PFSK-1 (cell line): ENCODE data around the gene AVPI1.

Experiments used
- FOXP2 ChIP-seq: optimal IDR thresholded peaks from 2 replicates; pipeline ENCODE3; 2011; ENCODE audit warnings: borderline replicate concordance, control low read depth, inconsistent platforms; ENCODE audit not compliant: insufficient read depth; ENCODE audit errors: extremely low read length, extremely low read depth
- POLR2AphosphoS5 ChIP-seq: IDR thresholded peaks from 2 replicates; pipeline ENCODE4 v1.6.1; 2012; ENCODE audit warnings: low read depth, mild to moderate bottlenecking, control low read depth, low read length, moderate library complexity
- REST ChIP-seq, 2 experiments: IDR thresholded peaks; 2 replicates each; pipeline versions ENCODE4 v1.6.1 to v1.8.0; 2011 to 2012; ENCODE audit warnings: low read depth in 2 of 2, low read length in 2 of 2, control low read depth in 1 of 2, inconsistent platforms in 1 of 2, mild to moderate bottlenecking in 1 of 2, moderate library complexity in 1 of 2; ENCODE audit not compliant: insufficient read depth in 1 of 2
- SIN3A ChIP-seq: IDR thresholded peaks from 2 replicates; pipeline ENCODE4 v1.6.1; 2012; ENCODE audit warnings: mild to moderate bottlenecking, low read length, moderate library complexity, borderline replicate concordance; ENCODE audit not compliant: insufficient read depth
- TAF1 ChIP-seq: IDR thresholded peaks from 2 replicates; pipeline ENCODE4 v1.6.1; 2012; ENCODE audit warnings: low read length, control low read depth, borderline replicate concordance; ENCODE audit not compliant: insufficient read depth

GRCh38 chr10:97713339-97713825 lies 26.3 kb upstream of the AVPI1 start, which contains the start of gene MARVELD1:
- peak; percentile 72; the same call in 1 of the 2 replicates for TF ChIP-seq TAF1
- TF ChIP-seq POLR2AphosphoS5: peak; percentile 62
- TF ChIP-seq SIN3A: no peak
- no peak for TF ChIP-seq REST (IDR thresholded peaks at IDR 0.05; ENCODE audit: insufficient read depth in 1 of 2, low read depth in 2 of 2, low read length in 2 of 2)
- TF ChIP-seq FOXP2: peak; percentile 25
